A673 (cell line): ENCODE results near the gene PGF.
"Not testable (repeated sequence)": the region's sequence is repeated elsewhere in the genome, so short reads cannot be mapped to it uniquely, and the experiment has no call there.

Experiments used
- CTCF ChIP-seq: fragments of 300-800, 200-600 bp; sonication (generic); conservative IDR thresholded peaks from 2 replicates; pipeline ENCODE4 v1.5.1; 2017; ENCODE audit warnings: low read depth, mild to moderate bottlenecking, antibody characterized with exemption, low read length, moderate library complexity, mixed read lengths
- EZH2 ChIP-seq: fragments of 200-600 bp; sonication (generic); IDR thresholded peaks from 2 replicates; pipeline ENCODE4 v1.6.1; 2017; ENCODE audit warnings: borderline replicate concordance, low read depth, mild to moderate bottlenecking, mixed read lengths, antibody characterized with exemption, low read length; ENCODE audit not compliant: poor library complexity, severe bottlenecking

GRCh38 chr14:74994182-74994581 lies 38.8 kb upstream of the PGF start:
- not testable (repeated sequence) for TF ChIP-seq CTCF, EZH2
